Effector memory CD4-positive, alpha-beta T cell (primary cell): ENCODE measurements around the gene WDR70.

ENCODE experiments used
- DNase-seq, 3 donors: peaks; one replicate each; pipeline ENCODE4 v3.0.0-alpha.2; 2020
- H3K27ac ChIP-seq: 2 replicates; pipeline ENCODE4 v1.7.0; 2013; ENCODE audit warnings: mild to moderate bottlenecking, low read length, moderate library complexity; ENCODE audit not compliant: insufficient read depth, poor library complexity, severe bottlenecking
- H3K27me3 ChIP-seq: replicated peaks from 2 replicates; pipeline ENCODE4 v1.7.0; 2013; ENCODE audit warnings: mild to moderate bottlenecking, low read length; ENCODE audit not compliant: insufficient read depth, control insufficient read depth, poor library complexity, severe bottlenecking
- H3K36me3 ChIP-seq: 2 replicates; pipeline ENCODE4 v1.7.0; 2013; ENCODE audit warnings: mild to moderate bottlenecking, low read length, moderate library complexity; ENCODE audit not compliant: control insufficient read depth, insufficient read depth
- H3K4me1 ChIP-seq: 2 replicates; pipeline ENCODE4 v1.7.0; 2013; ENCODE audit warnings: low read length, mild to moderate bottlenecking; ENCODE audit not compliant: control insufficient read depth, insufficient read depth, poor library complexity, severe bottlenecking
- H3K4me3 ChIP-seq: 2 replicates; pipeline ENCODE4 v1.7.0; 2013; ENCODE audit warnings: low read length, low read depth, mild to moderate bottlenecking; ENCODE audit not compliant: insufficient read depth, poor library complexity, severe bottlenecking
- H3K9me3 ChIP-seq: 2 replicates; pipeline ENCODE4 v1.7.0; 2013; ENCODE audit warnings: mild to moderate bottlenecking, low read length, moderate library complexity; ENCODE audit not compliant: control insufficient read depth

WDR70 gene

DNA sequence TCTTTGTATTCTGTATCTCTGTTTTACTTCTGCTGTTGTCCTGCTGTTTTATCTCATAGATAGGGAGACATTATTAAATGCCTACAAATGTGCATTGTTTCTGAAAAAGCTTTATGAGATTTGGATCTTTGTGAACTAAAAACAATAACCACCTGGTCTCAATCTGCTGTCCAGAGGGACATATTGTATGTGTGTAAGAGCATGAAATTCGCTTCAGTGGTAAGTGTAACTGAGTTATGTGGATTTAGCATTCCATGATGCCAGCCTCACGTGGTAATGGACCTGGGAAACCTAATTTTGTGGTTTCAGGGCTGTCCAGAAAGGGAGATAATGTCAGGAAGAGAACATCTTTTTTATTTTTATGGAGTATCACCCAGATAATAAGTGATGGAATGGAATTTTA is 341.4 kb downstream of the WDR70 start:
- DNase-seq: no peak
- H3K9me3 ChIP-seq: no peaks in the 10 kb centered on the region
- H3K36me3 ChIP-seq: no peaks in the 10 kb centered on the region
- H3K4me3 ChIP-seq: no peak overlapping the region
- no peaks in the 10 kb centered on the region for H3K27me3 ChIP-seq
- no peak overlapping the region for H3K27ac ChIP-seq
- no peaks in the 10 kb centered on the region for H3K4me1 ChIP-seq

DNA sequence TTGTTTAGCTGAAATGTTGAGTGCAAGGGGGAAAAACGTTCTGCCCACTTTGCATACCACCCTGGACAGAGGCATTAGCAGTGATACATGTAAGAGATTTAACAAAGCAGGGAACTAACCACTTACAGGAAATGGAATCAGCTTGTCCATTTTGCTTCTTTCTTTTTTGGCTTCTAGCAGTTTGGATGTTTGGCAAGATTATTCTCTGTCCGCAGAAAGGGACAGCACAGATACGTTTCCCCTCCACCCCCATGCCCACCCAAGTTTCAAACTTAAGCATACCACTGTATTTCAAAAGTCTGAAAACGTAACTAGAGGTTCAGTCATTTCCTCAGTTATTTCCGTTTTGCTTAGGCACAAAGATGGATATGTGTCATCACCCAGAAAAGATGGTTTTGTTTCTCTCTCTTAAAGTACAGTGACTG is 342.3 kb downstream of the WDR70 start:
- Histone ChIP-seq H3K36me3 (peaks cover 6% of the 10 kb centered on the region), H3K27ac (no peak overlapping the region), H3K4me3 (no peak overlapping the region), H3K9me3 (no peaks in the 10 kb centered on the region), H3K4me1 (no peaks in the 10 kb centered on the region), H3K27me3 (no peaks in the 10 kb centered on the region)
- DNase-seq: no peak

DNA sequence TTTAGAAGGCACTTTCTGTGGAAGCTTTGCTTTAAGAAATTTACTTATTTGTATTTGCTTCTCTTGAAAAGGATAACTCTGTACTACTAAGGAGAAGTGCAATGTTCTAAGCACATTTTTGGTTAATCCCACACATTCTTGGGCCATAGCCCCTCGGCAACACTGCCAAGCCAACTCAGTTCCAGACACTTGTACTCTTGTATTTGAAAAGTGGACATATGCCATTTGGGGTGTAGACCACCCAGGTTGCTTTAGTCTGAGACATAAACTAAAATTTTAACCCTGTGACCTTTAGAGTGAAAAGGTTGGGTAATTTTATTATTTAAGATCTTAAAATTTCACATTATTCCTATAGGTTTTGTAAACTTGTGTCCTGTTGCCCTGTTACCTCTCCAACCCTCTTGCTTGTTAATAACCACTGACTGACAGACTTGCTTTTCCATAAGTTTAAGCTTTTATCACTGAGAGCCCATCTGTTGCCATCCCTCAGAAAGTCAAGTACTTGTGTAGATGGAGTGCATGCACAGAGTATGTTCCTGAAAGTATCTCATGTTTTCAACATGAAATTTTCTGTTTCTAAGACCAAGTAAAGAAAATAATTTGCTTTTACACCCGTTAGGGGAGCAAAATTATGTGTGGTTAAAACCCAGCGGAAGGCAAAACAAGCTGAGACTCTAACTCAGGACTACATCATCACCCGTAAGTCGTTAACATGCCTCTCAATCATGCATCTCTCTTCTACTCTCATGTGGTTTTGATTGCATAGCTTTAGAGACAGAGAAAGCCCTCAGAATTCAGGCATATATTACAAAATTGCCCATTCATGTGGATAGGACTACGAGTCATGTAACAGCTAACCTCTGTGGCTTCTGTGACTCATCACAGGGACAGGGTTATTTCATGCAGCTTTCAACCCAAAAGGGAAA is 343.4 kb downstream of the WDR70 start:
- Histone ChIP-seq H3K4me3 (no peak overlapping the region), H3K4me1 (no peaks in the 10 kb centered on the region)

GRCh38 chr5:37723162-37723961 is 344.2 kb downstream of the WDR70 start:
- Histone ChIP-seq H3K27me3 (no peaks in the 10 kb centered on the region), H3K36me3 (peaks cover 18% of the 10 kb centered on the region), H3K4me3 (no peak overlapping the region), H3K27ac (no peak overlapping the region), H3K4me1 (no peaks in the 10 kb centered on the region), H3K9me3 (no peaks in the 10 kb centered on the region)
- DNase-seq: no peak

More for the DNA sequence above, 343.4 kb downstream of the WDR70 start:
- H3K27ac ChIP-seq: no peak overlapping the region
- DNase-seq: no peak
- H3K9me3 ChIP-seq: no peaks in the 10 kb centered on the region
- peaks cover 17% of the 10 kb centered on the region for H3K36me3 ChIP-seq
- no peaks in the 10 kb centered on the region for H3K27me3 ChIP-seq

DNA sequence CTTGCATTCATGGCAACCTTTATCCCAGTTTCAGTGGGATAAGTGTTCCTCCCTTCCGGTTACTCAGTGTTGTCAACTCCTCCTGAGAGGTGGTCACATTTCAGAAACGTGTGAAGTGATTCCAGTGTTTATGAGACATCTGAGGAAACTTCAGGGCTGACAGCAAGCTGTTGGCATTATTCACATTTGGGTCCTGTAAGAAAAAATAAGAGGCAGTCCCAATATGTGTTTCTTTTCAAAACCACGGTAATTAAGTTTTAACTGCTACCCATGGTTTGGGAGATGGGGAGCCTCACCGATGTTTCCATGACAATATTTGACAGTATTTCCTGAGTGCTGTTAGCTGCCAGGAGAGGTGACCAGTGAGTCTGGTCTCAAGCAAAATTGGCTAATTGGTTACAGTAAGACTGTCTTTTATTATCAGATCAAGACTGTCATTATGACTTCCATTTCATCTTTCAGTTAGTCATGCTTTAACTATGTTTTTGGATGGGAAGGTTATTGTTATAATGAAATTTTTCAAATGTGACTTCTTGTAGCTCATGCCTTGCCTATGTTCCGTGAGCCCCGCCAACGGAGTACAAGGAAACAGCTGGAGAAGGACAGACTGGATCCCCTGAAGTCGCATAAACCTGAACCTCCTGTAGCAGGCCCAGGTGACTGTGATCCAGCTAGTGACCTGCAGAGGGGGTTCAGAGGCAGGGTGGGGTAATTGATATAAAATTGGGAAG is 345.4 kb downstream of the WDR70 start:
- Histone ChIP-seq H3K27me3 (no peaks in the 10 kb centered on the region), H3K4me1 (no peaks in the 10 kb centered on the region), H3K4me3 (no peak overlapping the region), H3K36me3 (peaks cover 18% of the 10 kb centered on the region), H3K27ac (no peak overlapping the region), H3K9me3 (no peaks in the 10 kb centered on the region)
- no peak for DNase-seq

DNA sequence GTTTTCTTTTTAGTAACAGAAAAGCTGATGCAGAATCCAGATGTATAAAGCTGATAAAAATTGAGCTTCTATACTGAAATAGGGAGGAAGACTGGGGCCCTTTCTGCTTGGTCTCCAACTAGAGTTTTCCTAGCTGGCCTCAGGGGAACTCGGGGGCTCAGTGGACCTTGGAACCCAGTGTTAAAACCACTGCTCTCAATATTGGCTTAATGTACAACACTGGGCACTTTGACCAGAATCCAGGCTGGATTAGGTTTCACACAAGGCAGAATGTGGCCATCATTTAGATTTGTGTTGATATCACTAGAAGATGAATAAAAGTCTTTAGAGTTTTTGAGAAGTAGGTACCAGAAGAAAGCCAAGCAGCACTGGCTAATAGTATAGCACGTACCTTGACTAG is 346.1 kb downstream of the WDR70 start:
- DNase-seq: no peak
- H3K4me3 ChIP-seq: no peak overlapping the region
- H3K27ac ChIP-seq: no peak overlapping the region
- no peaks in the 10 kb centered on the region for H3K27me3 ChIP-seq
- H3K36me3 ChIP-seq: peaks cover 18% of the 10 kb centered on the region
- no peaks in the 10 kb centered on the region for H3K4me1 ChIP-seq
- no peaks in the 10 kb centered on the region for H3K9me3 ChIP-seq

GRCh38 chr5:37727238-37727637 is 348.1 kb downstream of the WDR70 start:
- H3K4me1 ChIP-seq: no peaks in the 10 kb centered on the region

GRCh38 chr5:37730896-37731455 is 351.9 kb downstream of the WDR70 start:
- Histone ChIP-seq H3K4me3 (no peak overlapping the region), H3K27me3 (no peaks in the 10 kb centered on the region), H3K27ac (no peak overlapping the region), H3K36me3 (peaks cover 16% of the 10 kb centered on the region), H3K4me1 (no peaks in the 10 kb centered on the region), H3K9me3 (no peaks in the 10 kb centered on the region)
- no peak for DNase-seq

More at GRCh38 chr5:37727238-37727637, 348.1 kb downstream of the WDR70 start:
- Histone ChIP-seq H3K36me3 (peaks cover 18% of the 10 kb centered on the region), H3K4me3 (no peak overlapping the region), H3K9me3 (no peaks in the 10 kb centered on the region), H3K27ac (no peak overlapping the region), H3K27me3 (no peaks in the 10 kb centered on the region)
- no peak for DNase-seq

DNA sequence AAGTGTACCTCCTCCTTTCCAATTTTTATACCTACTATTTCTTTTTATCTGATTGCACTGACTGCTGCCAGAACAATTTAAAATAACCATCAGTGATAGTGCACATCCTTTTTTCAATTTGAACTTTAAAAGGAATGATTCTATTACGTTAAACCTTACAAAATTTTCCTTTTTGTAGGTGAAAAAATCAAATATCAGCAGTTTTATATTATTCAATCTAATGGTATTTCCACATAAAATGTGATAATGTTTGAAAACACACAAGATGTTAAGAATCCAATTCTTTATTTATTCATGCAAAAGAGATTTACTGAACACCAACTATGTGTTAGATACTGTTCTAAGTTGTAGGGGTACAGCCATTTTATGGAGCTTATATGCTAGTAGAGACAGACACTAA is 355.0 kb downstream of the WDR70 start:
- no peak for DNase-seq
- Histone ChIP-seq H3K27ac (no peak overlapping the region), H3K36me3 (no peaks in the 10 kb centered on the region), H3K4me3 (no peak overlapping the region), H3K4me1 (no peaks in the 10 kb centered on the region), H3K9me3 (no peaks in the 10 kb centered on the region), H3K27me3 (no peaks in the 10 kb centered on the region)
